Thyroid gland (tissue), 4 donors: ENCODE results near the gene ECPAS. TPM values are rescaled to one million over a fixed set of nuclear protein-coding genes. Genes with fewer than 3 reads are reported as not detected.
A peak's percentile ranks its signal among the peaks of the same experiment; 100 is the strongest.

Source experiments
- DNase-seq, 2 donors: peaks; one replicate each; pipeline ENCODE4 v3.0.0-alpha.2; 2019
- H3K27ac ChIP-seq, 3 donors: fragments of 200-600 bp; sonication (generic); 1 replicate in 2 of 3; 2 replicates in 1 of 3; pipeline ENCODE4 v1.5.1; 2016 to 2019; ENCODE audit warnings: mild to moderate bottlenecking in 1 of 3, moderate library complexity in 1 of 3
- H3K27me3 ChIP-seq: fragments of 200-600 bp; sonication (generic); one replicate; pipeline ENCODE4 v1.5.1; 2019
- H3K36me3 ChIP-seq, 2 donors: fragments of 200-600 bp; sonication (generic); one replicate each; pipeline ENCODE4 v1.5.1; 2016 to 2019
- H3K4me1 ChIP-seq, 2 donors: fragments of 200-600 bp; sonication (generic); one replicate each; pipeline ENCODE4 v1.5.1; 2017 to 2019
- H3K4me3 ChIP-seq, 3 donors: fragments of 200-600 bp; sonication (generic); replicated peaks in 1 of 3; 1 replicate in 2 of 3; 2 replicates in 1 of 3; pipeline ENCODE4 v1.5.1; 2016; ENCODE audit warnings: mild to moderate bottlenecking in 1 of 3
- H3K9me3 ChIP-seq: fragments of 200-600 bp; sonication (generic); one replicate; pipeline ENCODE4 v1.5.1; 2017
- POLR2A ChIP-seq, 2 donors: fragments of 450-650 bp; IDR thresholded peaks; one replicate each; pipeline ENCODE4 v1.6.1; 2017; ENCODE audit warnings: antibody characterized with exemption in 2 of 2, mild to moderate bottlenecking in 2 of 2, moderate library complexity in 1 of 2
- WGBS, 2 donors: methylation state at CpG; one replicate each; pipeline ENCODE4 v1.1.5; 2017; 5-methylcytosine and 5-hydroxymethylcytosine counted together
- intact Hi-C: fragments of 100-400 bp; cut with DNase I; formaldehyde crosslinking; loops from one replicate; pipeline ENCODE4 v1.15.1; 2023
- total RNA-seq, 4 donors: library from RNA; depleted of rRNA; stranded (reverse); fragments of >200 nt; gene quantifications; one replicate each; pipeline ENCODE4 v1.2.3, GENCODE V29; 2016
- TF ChIP-seq, protein P1 (sequence below), 6 experiments: fragments of 200-600 bp in 3 of 6; fragments of 450-650 bp in 3 of 6; sonication (generic) in 3 of 6; IDR thresholded peaks; one replicate each; pipeline ENCODE4 v1.5.1; 2016 to 2019; ENCODE audit warnings: antibody characterized with exemption in 6 of 6, mild to moderate bottlenecking in 2 of 6, inconsistent platforms in 1 of 6, moderate library complexity in 1 of 6

Gene ECPAS
- total RNA-seq, 4 donors from 2014 or later: 78.1 to 128 (median 81.5) TPM

GRCh38 chr9:111483439-111483857 lies 735 bp downstream of the ECPAS start:
- 10% methylated on average over 2 of the region's 78 CpGs; no CpG with 5 or more reads in 1 of the 2 donors for WGBS, 2 donors
- Histone ChIP-seq H3K36me3 (no peaks in the 10 kb centered on the region), H3K27me3 (no peaks in the 10 kb centered on the region), H3K4me3 (peak overlapping the region in 1 of 3 donors; percentile 60), H3K9me3 (no peaks in the 10 kb centered on the region), H3K27ac (peak overlapping the region; percentile 86 to 97 (median 97)), H3K4me1 (peaks cover 13 to 19% of the 10 kb centered on the region in 2 donors)
- intact Hi-C loops: no loop called here
- DNase-seq: peak in 1 of 2 donors; percentile 56
- TF ChIP-seq POLR2A (IDR thresholded peaks at IDR 0.05): no peak

- H3K27me3 ChIP-seq: no peaks in the 10 kb centered on the region
- H3K27ac ChIP-seq: peak overlapping the region; percentile 86 to 97 (median 95)
- H3K9me3 ChIP-seq: no peaks in the 10 kb centered on the region
- H3K36me3 ChIP-seq: no peaks in the 10 kb centered on the region
- 0 to 1% methylated on average over 36 to 43 of the region's 76 CpGs for WGBS, 2 donors
- peak overlapping the region; percentile 60 to 83 (median 77) for H3K4me3 ChIP-seq
- DNase-seq: peak; percentile 76 to 77
- TF ChIP-seq POLR2A (IDR thresholded peaks at IDR 0.05): peak; percentile 45 to 74
- TF ChIP-seq, protein P1, sequence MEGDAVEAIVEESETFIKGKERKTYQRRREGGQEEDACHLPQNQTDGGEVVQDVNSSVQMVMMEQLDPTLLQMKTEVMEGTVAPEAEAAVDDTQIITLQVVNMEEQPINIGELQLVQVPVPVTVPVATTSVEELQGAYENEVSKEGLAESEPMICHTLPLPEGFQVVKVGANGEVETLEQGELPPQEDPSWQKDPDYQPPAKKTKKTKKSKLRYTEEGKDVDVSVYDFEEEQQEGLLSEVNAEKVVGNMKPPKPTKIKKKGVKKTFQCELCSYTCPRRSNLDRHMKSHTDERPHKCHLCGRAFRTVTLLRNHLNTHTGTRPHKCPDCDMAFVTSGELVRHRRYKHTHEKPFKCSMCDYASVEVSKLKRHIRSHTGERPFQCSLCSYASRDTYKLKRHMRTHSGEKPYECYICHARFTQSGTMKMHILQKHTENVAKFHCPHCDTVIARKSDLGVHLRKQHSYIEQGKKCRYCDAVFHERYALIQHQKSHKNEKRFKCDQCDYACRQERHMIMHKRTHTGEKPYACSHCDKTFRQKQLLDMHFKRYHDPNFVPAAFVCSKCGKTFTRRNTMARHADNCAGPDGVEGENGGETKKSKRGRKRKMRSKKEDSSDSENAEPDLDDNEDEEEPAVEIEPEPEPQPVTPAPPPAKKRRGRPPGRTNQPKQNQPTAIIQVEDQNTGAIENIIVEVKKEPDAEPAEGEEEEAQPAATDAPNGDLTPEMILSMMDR (IDR thresholded peaks at IDR 0.05): no peak
- peaks cover 13 to 19% of the 10 kb centered on the region in 2 donors for H3K4me1 ChIP-seq
- intact Hi-C loops: no loop called here
These were observed 1.3 kb downstream of the ECPAS start for GRCh38 chr9:111482694-111483438.

GRCh38 chr9:111481885-111482636 lies 2.1 kb downstream of the ECPAS start:
- Histone ChIP-seq H3K4me1 (peaks cover 13 to 19% of the 10 kb centered on the region in 2 donors), H3K4me3 (peak overlapping the region; percentile 60 to 83 (median 77)), H3K27ac (peak overlapping the region; percentile 14 to 95 (median 86)), H3K9me3 (no peaks in the 10 kb centered on the region), H3K27me3 (no peaks in the 10 kb centered on the region), H3K36me3 (no peaks in the 10 kb centered on the region)
- no peak for DNase-seq
- TF ChIP-seq, protein P1 (IDR thresholded peaks at IDR 0.05): no peak
- no peak for TF ChIP-seq POLR2A (IDR thresholded peaks at IDR 0.05)
- WGBS, 2 donors: 37 to 40% methylated on average over 13 of the region's 13 CpGs
- intact Hi-C loops: no loop called here

DNA sequence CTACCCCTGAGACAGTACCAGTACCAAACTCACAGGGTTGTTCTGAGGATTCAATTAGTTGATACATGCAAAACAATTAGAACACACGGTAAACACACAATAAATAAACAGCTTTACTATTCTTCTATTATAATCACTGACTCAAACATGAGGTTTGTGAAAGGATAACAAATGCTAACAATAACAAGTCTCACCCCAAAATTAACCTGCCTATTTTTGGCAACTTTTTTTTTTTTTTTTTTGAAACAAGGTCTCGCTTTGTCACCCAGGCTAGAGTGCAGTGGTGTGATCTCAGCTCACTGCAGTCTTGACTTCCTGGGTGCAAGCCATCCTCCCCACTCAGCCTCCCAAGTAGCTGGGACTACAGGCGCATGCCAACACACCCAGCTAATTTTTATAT lies 6.5 kb downstream of the ECPAS start:
- 93 to 94% methylated on average over 3 of the region's 3 CpGs for WGBS, 2 donors
- peaks cover 8 to 15% of the 10 kb centered on the region in 2 donors for H3K4me1 ChIP-seq
- TF ChIP-seq POLR2A (IDR thresholded peaks at IDR 0.05): no peak
- TF ChIP-seq, protein P1 (IDR thresholded peaks at IDR 0.05): no peak

GRCh38 chr9:111475195-111475594 lies 9.0 kb downstream of the ECPAS start:
- no peaks in the 10 kb centered on the region for H3K36me3 ChIP-seq
- no peak overlapping the region for H3K4me3 ChIP-seq
- DNase-seq: no peak
- TF ChIP-seq, protein P1 (IDR thresholded peaks at IDR 0.05): no peak
- no peak for TF ChIP-seq POLR2A (IDR thresholded peaks at IDR 0.05)
- no peaks in the 10 kb centered on the region for H3K9me3 ChIP-seq
- whole genome bisulfite sequencing, 2 donors: 90 to 91% methylated on average over 2 of the region's 2 CpGs
- intact Hi-C loops: no loop called here
- H3K27ac ChIP-seq: no peak overlapping the region
- H3K27me3 ChIP-seq: no peaks in the 10 kb centered on the region
- peaks cover 0 to 5% of the 10 kb centered on the region in 2 donors for H3K4me1 ChIP-seq

More for the DNA sequence above, 6.5 kb downstream of the ECPAS start:
- H3K36me3 ChIP-seq: no peaks in the 10 kb centered on the region
- no peaks in the 10 kb centered on the region for H3K27me3 ChIP-seq
- no peak overlapping the region for H3K4me3 ChIP-seq
- intact Hi-C loops: no loop called here
- H3K27ac ChIP-seq: no peak overlapping the region
- no peak for DNase-seq
- H3K9me3 ChIP-seq: no peaks in the 10 kb centered on the region
